Stomach (tissue), 9 donors: ENCODE results near the gene CAV1. TPM values are rescaled to one million over a fixed set of nuclear protein-coding genes. Genes with fewer than 3 reads are reported as not detected.

ENCODE experiments used
- DNase-seq, 2 donors: peaks; one replicate each; pipeline versions ENCODE4 v3.0.0 to v3.0.0-alpha.2; 2013 to 2019
- H3K27ac ChIP-seq, 5 donors: fragments of 200-600 bp in 4 of 5; sonication (generic) in 4 of 5; one replicate each; pipeline ENCODE4 v1.5.1; 2013 to 2019; ENCODE audit warnings: mild to moderate bottlenecking in 1 of 5, moderate library complexity in 1 of 5
- H3K27me3 ChIP-seq, 3 donors: fragments of 200-600 bp; sonication (generic); one replicate each; pipeline ENCODE4 v1.5.1; 2017 to 2019; ENCODE audit warnings: mixed run types in 1 of 3
- H3K36me3 ChIP-seq, 4 donors: fragments of 200-600 bp; sonication (generic); 1 replicate in 3 of 4; 2 replicates in 1 of 4; pipeline ENCODE4 v1.5.1; 2016 to 2019
- H3K4me1 ChIP-seq, 4 donors: fragments of 200-600 bp; sonication (generic); one replicate each; pipeline ENCODE4 v1.5.1; 2016 to 2019
- H3K4me3 ChIP-seq, 4 donors: fragments of 200-600 bp; sonication (generic) in 3 of 4; one replicate each; pipeline ENCODE4 v1.5.1; 2016 to 2019; ENCODE audit warnings: mild to moderate bottlenecking in 1 of 4
- H3K9me3 ChIP-seq, 4 donors: fragments of 200-600 bp; sonication (generic); one replicate each; pipeline ENCODE4 v1.5.1; 2016 to 2019
- EP300 ChIP-seq: sonication (generic); formaldehyde crosslinking; IDR thresholded peaks from one replicate; pipeline ENCODE4 v1.6.1; 2017; ENCODE audit warnings: antibody characterized with exemption
- POLR2A ChIP-seq, 4 donors: fragments of 450-650 bp; IDR thresholded peaks; one replicate each; pipeline ENCODE4 v1.6.1; 2016; ENCODE audit warnings: antibody characterized with exemption in 4 of 4, control low read depth in 2 of 4, mild to moderate bottlenecking in 1 of 4, moderate library complexity in 1 of 4
- POLR2AphosphoS5 ChIP-seq, 3 donors: sonication (generic); formaldehyde crosslinking; IDR thresholded peaks; one replicate each; pipeline ENCODE4 v1.6.1; 2016; ENCODE audit warnings: antibody characterized with exemption in 3 of 3
- WGBS, 5 donors: extraction: QIAGEN DNeasy Blood & Tissue Kit in 3 of 5; methylation state at CpG; one replicate each; pipeline versions ENCODE4 v1.1.5 to v1.1.7; 2013 to 2018; 5-methylcytosine and 5-hydroxymethylcytosine counted together
- intact Hi-C: fragments of 100-400 bp; cut with DNase I; formaldehyde crosslinking; loops from one replicate; pipeline ENCODE4 v1.15.1; 2023; ENCODE audit warnings: low total_unique reads
- polyA plus RNA-seq, 3 donors: library from polyadenylated mRNA; stranded (reverse); fragments of 200-250 nt; gene quantifications; one replicate each; pipeline ENCODE4 v1.2.3, GENCODE V29; 2013
- total RNA-seq, 5 donors: library from RNA; depleted of rRNA; stranded (reverse); fragments of >200 nt; gene quantifications; one replicate each; pipeline versions ENCODE4 v1.1.0 to v1.2.3, GENCODE V29; 2014 to 2016
- TF ChIP-seq, protein P1 (sequence below), 7 experiments: fragments of 450-650 bp in 4 of 7; fragments of 200-600 bp in 3 of 7; sonication (generic) in 3 of 7; IDR thresholded peaks; one replicate each; pipeline ENCODE4 v1.5.1; 2016 to 2019; ENCODE audit warnings: antibody characterized with exemption in 7 of 7, control low read depth in 2 of 7, mild to moderate bottlenecking in 1 of 7
- donor health status: healthy with polysubstance abuse.
- donor health status: Bipolar disorder and iron deficiency.
- donor health status: healthy.

Gene CAV1
- total and polyA plus RNA-seq, 8 donors: 18.5 to 719 (median 86.7) TPM

DNA sequence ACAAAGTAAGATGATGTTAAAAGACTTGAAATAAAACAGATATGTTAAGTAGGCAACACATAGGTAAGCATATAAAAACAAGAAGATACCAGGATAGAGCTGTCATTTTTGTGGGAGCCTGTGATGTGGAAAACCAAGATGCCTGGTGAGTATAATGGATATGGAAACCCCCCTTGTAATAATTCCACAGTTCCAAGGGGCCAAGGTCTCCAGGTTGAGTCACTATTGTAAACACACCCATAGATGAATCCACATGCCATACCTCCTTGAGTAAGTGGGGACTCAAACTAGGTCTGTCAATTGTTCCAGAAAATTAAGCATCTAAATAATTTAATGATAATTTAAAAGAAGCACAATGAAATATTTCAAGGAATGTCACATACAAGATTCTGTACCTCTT lies 15.9 kb downstream of the CAV1 start:
- H3K4me3 ChIP-seq: no peak overlapping the region
- H3K36me3 ChIP-seq: peaks cover 0 to 14% (median 5%) of the 10 kb centered on the region in 4 donors
- intact Hi-C loops: no loop called here
- no peaks in the 10 kb centered on the region for H3K27me3 ChIP-seq
- TF ChIP-seq EP300: no peak
- no peak for TF ChIP-seq POLR2A (IDR thresholded peaks at IDR 0.05)
- TF ChIP-seq, protein P1, sequence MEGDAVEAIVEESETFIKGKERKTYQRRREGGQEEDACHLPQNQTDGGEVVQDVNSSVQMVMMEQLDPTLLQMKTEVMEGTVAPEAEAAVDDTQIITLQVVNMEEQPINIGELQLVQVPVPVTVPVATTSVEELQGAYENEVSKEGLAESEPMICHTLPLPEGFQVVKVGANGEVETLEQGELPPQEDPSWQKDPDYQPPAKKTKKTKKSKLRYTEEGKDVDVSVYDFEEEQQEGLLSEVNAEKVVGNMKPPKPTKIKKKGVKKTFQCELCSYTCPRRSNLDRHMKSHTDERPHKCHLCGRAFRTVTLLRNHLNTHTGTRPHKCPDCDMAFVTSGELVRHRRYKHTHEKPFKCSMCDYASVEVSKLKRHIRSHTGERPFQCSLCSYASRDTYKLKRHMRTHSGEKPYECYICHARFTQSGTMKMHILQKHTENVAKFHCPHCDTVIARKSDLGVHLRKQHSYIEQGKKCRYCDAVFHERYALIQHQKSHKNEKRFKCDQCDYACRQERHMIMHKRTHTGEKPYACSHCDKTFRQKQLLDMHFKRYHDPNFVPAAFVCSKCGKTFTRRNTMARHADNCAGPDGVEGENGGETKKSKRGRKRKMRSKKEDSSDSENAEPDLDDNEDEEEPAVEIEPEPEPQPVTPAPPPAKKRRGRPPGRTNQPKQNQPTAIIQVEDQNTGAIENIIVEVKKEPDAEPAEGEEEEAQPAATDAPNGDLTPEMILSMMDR (IDR thresholded peaks at IDR 0.05): no peak
- no peak for TF ChIP-seq POLR2AphosphoS5 (IDR thresholded peaks at IDR 0.05)
- H3K27ac ChIP-seq: peak overlapping the region in 2 of 5 donors; percentile 32 to 79
- no peak for DNase-seq
- H3K9me3 ChIP-seq: no peaks in the 10 kb centered on the region
- peaks cover 0 to 51% (median 15%) of the 10 kb centered on the region in 4 donors for H3K4me1 ChIP-seq

DNA sequence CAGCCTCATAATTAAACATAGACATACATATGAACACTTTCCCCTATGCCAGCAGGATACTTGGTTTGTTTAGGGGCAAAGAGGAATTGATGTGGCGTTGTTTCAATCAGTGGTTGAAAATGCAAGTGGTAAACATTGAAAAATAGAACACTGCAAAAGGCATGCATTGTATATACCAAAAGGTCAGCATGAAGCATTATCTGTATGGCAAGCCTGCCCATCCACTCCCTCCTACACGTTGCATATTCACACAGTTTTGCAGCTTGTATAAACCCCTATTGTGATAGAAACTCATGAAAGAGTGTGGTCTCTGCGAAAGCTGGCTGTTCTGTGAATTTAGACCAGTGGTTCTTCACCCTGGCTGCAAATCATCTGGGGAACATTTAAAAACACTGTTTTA lies 17.1 kb downstream of the CAV1 start:
- whole genome bisulfite sequencing, 5 donors: 65 to 74% (median 67%) methylated on average over 3 of the region's 3 CpGs
- no peak for DNase-seq
- no peak overlapping the region for H3K4me3 ChIP-seq
- peak overlapping the region in 3 of 5 donors; percentile 30 to 79 (median 62) for H3K27ac ChIP-seq
- intact Hi-C loops: no loop called here
- H3K36me3 ChIP-seq: peaks cover 0 to 14% (median 3%) of the 10 kb centered on the region in 4 donors
- no peaks in the 10 kb centered on the region for H3K9me3 ChIP-seq
- peaks cover 0 to 48% (median 17%) of the 10 kb centered on the region in 4 donors for H3K4me1 ChIP-seq
- TF ChIP-seq EP300 (no peak), POLR2AphosphoS5 (IDR thresholded peaks at IDR 0.05) (no peak), POLR2A (IDR thresholded peaks at IDR 0.05) (no peak)
- TF ChIP-seq, protein P1 (IDR thresholded peaks at IDR 0.05): no peak
- H3K27me3 ChIP-seq: no peaks in the 10 kb centered on the region

DNA sequence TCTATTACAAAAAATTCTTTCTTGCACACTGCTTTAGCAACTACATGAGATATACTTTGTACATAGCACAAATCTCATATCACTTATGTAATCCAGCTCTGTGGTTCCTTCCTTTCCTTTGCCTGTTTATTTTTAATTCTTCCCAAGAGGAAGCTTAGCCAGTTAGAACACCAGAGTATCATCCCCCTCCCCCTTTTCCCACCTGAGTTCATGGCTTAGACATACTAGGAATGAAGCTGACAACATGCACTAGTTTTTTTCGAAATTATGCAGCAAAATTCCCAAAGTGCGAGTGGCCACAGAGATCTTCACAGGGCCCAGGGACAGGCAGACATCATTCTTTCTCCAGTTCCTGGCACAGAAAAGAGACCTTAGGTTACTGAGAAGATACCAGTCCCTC lies 17.8 kb downstream of the CAV1 start:
- no peak for DNase-seq
- Histone ChIP-seq H3K4me1 (peaks cover 0 to 48% (median 17%) of the 10 kb centered on the region in 4 donors), H3K36me3 (peaks cover 0 to 14% (median 3%) of the 10 kb centered on the region in 4 donors), H3K27me3 (no peaks in the 10 kb centered on the region), H3K4me3 (no peak overlapping the region), H3K9me3 (no peaks in the 10 kb centered on the region), H3K27ac (peak overlapping the region in 3 of 5 donors; percentile 48 to 79 (median 62))
- intact Hi-C loops: no loop called here
- WGBS, 5 donors: 80 to 93% (median 84%) methylated on average over 2 of the region's 2 CpGs
- TF ChIP-seq POLR2A (IDR thresholded peaks at IDR 0.05): no peak

DNA sequence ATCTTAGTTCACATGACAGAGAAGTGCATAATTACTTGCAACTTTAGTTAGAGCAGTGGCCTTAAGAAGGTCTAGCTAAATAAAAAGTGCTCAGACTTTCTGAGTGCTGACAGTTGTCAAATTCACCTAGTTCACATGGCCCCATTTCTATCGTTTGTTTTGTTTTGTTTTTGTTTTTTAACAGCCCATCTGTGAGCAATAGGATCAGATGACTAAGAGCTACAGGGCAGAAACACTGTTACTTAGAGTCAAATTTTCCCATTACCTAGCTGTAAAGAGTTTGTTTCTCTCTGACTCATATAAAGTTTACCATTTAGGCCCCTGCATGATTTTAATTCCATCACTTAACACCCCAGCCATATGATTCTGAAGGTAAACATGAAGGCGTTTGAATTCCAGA lies 18.8 kb downstream of the CAV1 start:
- no peaks in the 10 kb centered on the region for H3K27me3 ChIP-seq
- no peaks in the 10 kb centered on the region for H3K9me3 ChIP-seq
- WGBS, 5 donors: 54 to 81% (median 65%) methylated on average over 2 of the region's 2 CpGs
- no peak for DNase-seq
- TF ChIP-seq EP300 (no peak), POLR2AphosphoS5 (IDR thresholded peaks at IDR 0.05) (no peak), POLR2A (IDR thresholded peaks at IDR 0.05) (no peak)
- TF ChIP-seq, protein P1 (IDR thresholded peaks at IDR 0.05): no peak
- intact Hi-C loops: no loop called here
- peak overlapping the region in 3 of 5 donors; percentile 48 to 79 (median 62) for H3K27ac ChIP-seq
- H3K36me3 ChIP-seq: peaks cover 0 to 5% (median 2%) of the 10 kb centered on the region in 4 donors
- peaks cover 0 to 47% (median 17%) of the 10 kb centered on the region in 4 donors for H3K4me1 ChIP-seq
- no peak overlapping the region for H3K4me3 ChIP-seq

DNA sequence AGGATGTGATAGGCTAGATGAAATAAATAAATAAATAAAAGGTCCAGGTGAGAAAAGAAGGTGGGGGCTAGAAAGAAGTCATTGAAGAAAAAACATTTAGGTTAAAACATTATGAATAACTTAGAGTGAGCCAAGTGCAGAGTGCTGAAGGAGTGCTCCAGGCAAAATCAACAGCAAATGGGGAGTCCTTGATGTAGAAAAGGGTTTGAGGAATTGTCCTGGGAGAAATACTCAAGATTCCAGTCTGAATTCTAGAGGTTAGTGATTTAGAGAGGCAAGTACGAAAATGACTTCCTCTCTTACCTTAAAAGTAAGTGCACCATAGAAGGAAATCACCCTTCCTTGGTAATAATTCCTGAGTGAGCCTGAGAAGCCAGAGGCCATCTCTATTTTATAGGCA lies 19.7 kb downstream of the CAV1 start:
- Histone ChIP-seq H3K4me1 (peaks cover 0 to 39% (median 14%) of the 10 kb centered on the region in 4 donors), H3K9me3 (no peaks in the 10 kb centered on the region), H3K36me3 (no peaks in the 10 kb centered on the region), H3K4me3 (no peak overlapping the region), H3K27ac (peak overlapping the region in 4 of 5 donors; percentile 32 to 79 (median 63)), H3K27me3 (no peaks in the 10 kb centered on the region)
- intact Hi-C loops: no loop called here
- DNase-seq: no peak
- WGBS, 5 donors: 44 to 93% (median 79%) methylated on average over 1 of the region's 1 CpG
- TF ChIP-seq, protein P1 (IDR thresholded peaks at IDR 0.05): no peak
- no peak for TF ChIP-seq POLR2AphosphoS5 (IDR thresholded peaks at IDR 0.05)
- no peak for TF ChIP-seq EP300
- TF ChIP-seq POLR2A (IDR thresholded peaks at IDR 0.05): no peak
